OCI-LY3 (cell line): ENCODE results near the gene SRCAP.
"Not testable (repeated sequence)": the region's sequence is repeated elsewhere in the genome, so short reads cannot be mapped to it uniquely, and the experiment has no call there.

ENCODE experiments used
- EZH2phosphoT487 ChIP-seq: fragments of 200-600 bp; shearing (Covaris generic); IDR thresholded peaks from 2 replicates; pipeline ENCODE4 v1.6.1; 2018; ENCODE audit warnings: antibody characterized with exemption, mixed run types, low read depth
- TF ChIP-seq, protein P1 (sequence below): fragments of 200-600, 300-600 bp; sonication (generic); IDR thresholded peaks from 2 replicates; pipeline ENCODE4 v1.5.1; 2014; ENCODE audit warnings: antibody characterized with exemption, low read length, low read depth

DNA sequence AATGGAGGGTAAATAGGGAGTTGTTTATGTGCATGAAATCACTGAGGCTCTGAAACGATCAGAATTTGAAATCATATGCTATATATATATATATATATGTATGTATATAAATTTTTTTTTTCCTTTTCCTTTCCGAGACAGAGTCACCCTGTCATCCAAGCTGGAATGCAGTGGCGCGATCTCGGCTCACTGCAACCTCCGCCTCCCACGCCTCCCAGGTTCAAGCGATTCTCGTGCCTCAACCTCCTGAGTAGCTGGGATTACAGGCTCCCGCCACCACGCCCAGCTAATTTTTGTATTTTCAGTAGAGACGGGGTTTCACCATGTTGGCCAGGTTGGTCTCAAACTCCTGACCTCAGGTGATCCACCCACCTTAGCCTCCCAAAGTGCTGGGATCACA is 4.1 kb downstream of the SRCAP start:
- TF ChIP-seq, protein P1, sequence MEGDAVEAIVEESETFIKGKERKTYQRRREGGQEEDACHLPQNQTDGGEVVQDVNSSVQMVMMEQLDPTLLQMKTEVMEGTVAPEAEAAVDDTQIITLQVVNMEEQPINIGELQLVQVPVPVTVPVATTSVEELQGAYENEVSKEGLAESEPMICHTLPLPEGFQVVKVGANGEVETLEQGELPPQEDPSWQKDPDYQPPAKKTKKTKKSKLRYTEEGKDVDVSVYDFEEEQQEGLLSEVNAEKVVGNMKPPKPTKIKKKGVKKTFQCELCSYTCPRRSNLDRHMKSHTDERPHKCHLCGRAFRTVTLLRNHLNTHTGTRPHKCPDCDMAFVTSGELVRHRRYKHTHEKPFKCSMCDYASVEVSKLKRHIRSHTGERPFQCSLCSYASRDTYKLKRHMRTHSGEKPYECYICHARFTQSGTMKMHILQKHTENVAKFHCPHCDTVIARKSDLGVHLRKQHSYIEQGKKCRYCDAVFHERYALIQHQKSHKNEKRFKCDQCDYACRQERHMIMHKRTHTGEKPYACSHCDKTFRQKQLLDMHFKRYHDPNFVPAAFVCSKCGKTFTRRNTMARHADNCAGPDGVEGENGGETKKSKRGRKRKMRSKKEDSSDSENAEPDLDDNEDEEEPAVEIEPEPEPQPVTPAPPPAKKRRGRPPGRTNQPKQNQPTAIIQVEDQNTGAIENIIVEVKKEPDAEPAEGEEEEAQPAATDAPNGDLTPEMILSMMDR = not testable (repeated sequence)
- not testable (repeated sequence) for TF ChIP-seq EZH2phosphoT487
